Fibroblast of lung (primary cell): Measurements from ENCODE around the gene FAS.

Experiments used
- EZH2 ChIP-seq: IDR thresholded peaks from 2 replicates; pipeline ENCODE4 v1.5.1; 2012; ENCODE audit warnings: low read length, control low read depth, mild to moderate bottlenecking; ENCODE audit errors: missing control alignments
- TF ChIP-seq, protein P1 (sequence below), 2 donors: IDR thresholded peaks in 1 of 2; conservative IDR thresholded peaks in 1 of 2; 1 replicate in 1 of 2; 2 replicates in 1 of 2; pipeline ENCODE4 v1.5.1; 2011 to 2012; ENCODE audit warnings: low read length in 2 of 2, control low read depth in 1 of 2, inconsistent platforms in 1 of 2, low read depth in 1 of 2, mild to moderate bottlenecking in 1 of 2

DNA sequence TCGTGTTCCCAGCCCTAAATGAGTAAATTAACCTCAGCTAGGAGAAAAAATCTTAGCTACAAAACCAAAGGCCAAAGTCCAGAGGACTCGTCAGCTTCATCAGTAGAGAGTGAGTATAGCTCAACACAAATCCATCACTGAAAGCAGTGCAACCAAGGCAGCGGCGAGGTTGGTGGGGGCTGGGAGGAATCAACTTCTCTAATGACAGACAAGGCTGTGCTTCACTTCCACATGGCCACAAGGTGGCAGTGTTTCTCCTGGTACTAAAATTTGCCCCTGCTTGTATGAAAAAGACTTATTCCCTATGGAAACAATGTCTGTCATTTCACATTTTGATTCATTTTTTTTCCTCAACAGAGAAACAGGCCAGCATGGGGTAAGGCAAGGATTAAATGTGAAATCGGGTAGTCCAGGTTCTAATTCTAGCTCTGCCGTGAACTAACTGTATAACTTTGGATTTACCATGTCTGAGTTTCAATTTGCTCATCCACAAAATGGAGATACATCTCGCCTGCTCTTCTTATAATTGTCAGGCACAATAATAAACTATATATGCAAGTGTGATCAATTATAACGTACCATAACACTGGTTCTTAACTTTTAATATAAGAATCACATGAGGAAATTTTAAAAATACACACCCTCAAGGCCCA, 39.3 kb downstream of the FAS start:
- TF ChIP-seq, protein P1, sequence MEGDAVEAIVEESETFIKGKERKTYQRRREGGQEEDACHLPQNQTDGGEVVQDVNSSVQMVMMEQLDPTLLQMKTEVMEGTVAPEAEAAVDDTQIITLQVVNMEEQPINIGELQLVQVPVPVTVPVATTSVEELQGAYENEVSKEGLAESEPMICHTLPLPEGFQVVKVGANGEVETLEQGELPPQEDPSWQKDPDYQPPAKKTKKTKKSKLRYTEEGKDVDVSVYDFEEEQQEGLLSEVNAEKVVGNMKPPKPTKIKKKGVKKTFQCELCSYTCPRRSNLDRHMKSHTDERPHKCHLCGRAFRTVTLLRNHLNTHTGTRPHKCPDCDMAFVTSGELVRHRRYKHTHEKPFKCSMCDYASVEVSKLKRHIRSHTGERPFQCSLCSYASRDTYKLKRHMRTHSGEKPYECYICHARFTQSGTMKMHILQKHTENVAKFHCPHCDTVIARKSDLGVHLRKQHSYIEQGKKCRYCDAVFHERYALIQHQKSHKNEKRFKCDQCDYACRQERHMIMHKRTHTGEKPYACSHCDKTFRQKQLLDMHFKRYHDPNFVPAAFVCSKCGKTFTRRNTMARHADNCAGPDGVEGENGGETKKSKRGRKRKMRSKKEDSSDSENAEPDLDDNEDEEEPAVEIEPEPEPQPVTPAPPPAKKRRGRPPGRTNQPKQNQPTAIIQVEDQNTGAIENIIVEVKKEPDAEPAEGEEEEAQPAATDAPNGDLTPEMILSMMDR (conservative IDR thresholded peaks at IDR 0.05 in 1 of 2, IDR thresholded peaks at IDR 0.05 in 1 of 2; ENCODE audit: low read depth in 1 of 2, low read length in 2 of 2) = peak; percentile 84 to 92
- no peak for TF ChIP-seq EZH2
